BE2C (cell line): ENCODE results near the gene MACC1.

Experiments used
- DNase-seq: peaks from one replicate; pipeline ENCODE4 v3.0.0-alpha.2; 2020
- H3K27me3 ChIP-seq: fragments of 250-450 bp; sonication (Bioruptor Pico); 2 replicates; pipeline ENCODE4 v1.5.1; 2020; ENCODE audit warnings: mild to moderate bottlenecking
- H3K36me3 ChIP-seq: fragments of 250-450 bp; sonication (Bioruptor Pico); 2 replicates; pipeline ENCODE4 v1.5.1; 2020; ENCODE audit warnings: mild to moderate bottlenecking
- H3K4me1 ChIP-seq: fragments of 250-450 bp; sonication (Bioruptor Pico); 2 replicates; pipeline ENCODE4 v1.5.1; 2020
- H3K4me3 ChIP-seq: 2 replicates; pipeline ENCODE4 v1.5.1; 2011; ENCODE audit warnings: low read depth, low read length
- H3K9me3 ChIP-seq: fragments of 250-450 bp; sonication (Bioruptor Pico); 2 replicates; pipeline ENCODE4 v1.5.1; 2020
- CTCF ChIP-seq: IDR thresholded peaks from 2 replicates; pipeline ENCODE4 v1.5.1; 2012; ENCODE audit warnings: mild to moderate bottlenecking, low read depth, low read length

Gene MACC1

DNA sequence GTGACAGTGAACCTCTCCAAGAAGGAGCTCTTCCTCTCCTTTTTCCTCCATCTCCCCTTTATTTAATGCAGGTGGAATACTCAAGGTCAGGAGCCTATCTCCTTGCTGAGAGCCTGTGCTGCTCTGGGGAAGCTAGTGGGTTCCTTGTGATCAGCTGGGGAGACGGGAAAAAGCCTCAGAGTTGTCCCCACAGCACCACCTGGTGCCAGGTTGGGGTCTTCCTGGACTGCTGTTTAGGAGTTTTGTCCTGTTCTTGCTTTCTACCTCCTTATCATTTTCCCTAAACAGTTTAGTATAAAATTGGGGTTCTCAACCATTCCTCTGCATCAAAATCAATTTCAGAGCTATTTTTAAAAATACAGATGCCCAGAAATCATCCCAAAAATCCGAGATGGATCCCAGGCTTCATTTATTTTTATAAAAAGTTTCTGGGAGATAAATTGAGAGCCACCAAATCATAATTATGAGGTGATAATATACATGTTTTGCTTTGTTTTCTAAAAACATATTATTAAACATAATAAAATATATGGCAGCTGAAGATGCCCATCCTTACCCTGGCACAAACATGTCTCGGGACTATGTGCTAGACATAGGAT lies 44.3 kb downstream of the MACC1 start:
- H3K4me3 ChIP-seq: no peak overlapping the region
- H3K4me1 ChIP-seq: no peaks in the 10 kb centered on the region; the same call in 1 of the 2 replicates
- H3K27me3 ChIP-seq: no peaks in the 10 kb centered on the region
- H3K9me3 ChIP-seq: no peaks in the 10 kb centered on the region
- H3K36me3 ChIP-seq: no peaks in the 10 kb centered on the region
- TF ChIP-seq CTCF: peak; percentile 93
- peak; percentile 77 for DNase-seq

DNA sequence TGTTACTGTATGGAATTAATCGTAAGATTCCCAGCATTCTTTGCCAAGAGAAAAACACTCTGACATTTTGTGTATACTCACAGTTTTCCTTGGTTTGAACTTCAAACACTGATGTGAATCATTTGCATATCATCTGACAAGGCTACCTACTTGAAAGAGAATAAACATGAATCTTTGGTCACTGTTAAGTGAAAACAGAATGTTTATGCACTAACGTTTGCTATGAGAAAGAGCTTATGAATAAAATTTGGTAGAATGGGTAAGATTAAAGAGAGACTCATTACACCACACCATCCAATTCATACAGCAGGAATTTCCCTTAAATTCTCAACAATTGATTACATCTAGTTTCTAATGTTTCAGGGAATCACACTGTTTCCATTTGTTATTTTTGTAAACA lies 46.6 kb downstream of the MACC1 start:
- Histone ChIP-seq H3K4me1 (no peaks in the 10 kb centered on the region), H3K9me3 (no peaks in the 10 kb centered on the region), H3K27me3 (no peaks in the 10 kb centered on the region), H3K36me3 (no peaks in the 10 kb centered on the region), H3K4me3 (no peak overlapping the region)
- DNase-seq: no peak
- TF ChIP-seq CTCF: no peak

DNA sequence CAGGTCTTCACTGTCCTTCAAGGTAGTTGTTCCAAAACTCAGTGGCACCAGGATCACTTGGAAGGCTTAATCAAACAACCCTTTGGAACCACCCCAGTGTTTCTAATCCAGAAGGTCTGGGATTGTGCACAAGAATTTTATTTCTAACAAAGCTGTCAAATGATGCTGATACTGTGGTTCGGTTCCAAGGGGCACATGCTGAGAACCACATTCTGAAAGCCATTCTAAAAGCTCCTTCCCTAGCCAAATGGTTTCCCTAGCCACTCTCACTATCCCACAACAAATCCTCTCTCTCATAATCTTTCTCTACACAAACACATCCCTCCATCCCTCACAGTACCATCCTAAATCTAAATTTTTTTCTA lies 52.1 kb downstream of the MACC1 start:
- no peaks in the 10 kb centered on the region for H3K9me3 ChIP-seq
- no peaks in the 10 kb centered on the region for H3K36me3 ChIP-seq
- no peak for TF ChIP-seq CTCF
- DNase-seq: no peak
- no peaks in the 10 kb centered on the region for H3K27me3 ChIP-seq
- no peak overlapping the region for H3K4me3 ChIP-seq
- H3K4me1 ChIP-seq: no peaks in the 10 kb centered on the region

DNA sequence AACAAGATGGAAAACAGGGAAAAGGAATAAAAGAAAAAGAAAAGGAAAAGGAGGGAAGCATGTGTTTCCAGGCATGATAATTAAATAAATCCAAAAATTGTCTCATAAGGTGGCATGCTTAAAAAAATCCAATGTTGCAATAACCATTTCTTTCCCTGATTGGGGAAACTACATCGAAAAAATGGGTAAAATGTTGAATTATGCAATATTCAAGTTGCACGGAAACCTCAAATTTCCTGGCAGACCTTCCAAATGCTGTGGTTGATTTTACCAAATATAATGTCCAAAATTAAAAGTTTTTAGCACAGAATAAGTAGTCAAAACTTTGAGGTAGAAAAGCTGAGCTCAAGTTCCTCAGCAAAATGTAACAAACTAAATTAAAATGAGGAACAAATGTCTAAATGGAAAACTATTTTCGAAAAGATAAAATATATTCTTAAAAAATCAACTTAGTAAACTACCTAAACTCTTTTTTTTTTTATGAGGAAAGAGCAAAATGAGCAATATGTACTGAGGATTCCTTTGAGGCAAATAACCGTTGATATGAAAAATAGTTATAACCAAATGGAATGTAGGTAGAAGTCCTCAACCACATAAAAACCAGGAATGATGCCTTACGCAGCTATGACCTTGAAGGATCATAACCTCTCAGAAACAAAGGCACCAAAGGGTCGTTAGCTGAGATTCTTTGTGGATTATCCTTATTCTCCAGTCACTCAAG lies 52.6 kb downstream of the MACC1 start:
- no peak for TF ChIP-seq CTCF
- H3K4me3 ChIP-seq: no peak overlapping the region
- no peak for DNase-seq
- no peaks in the 10 kb centered on the region for H3K36me3 ChIP-seq
- H3K4me1 ChIP-seq: no peaks in the 10 kb centered on the region
- H3K9me3 ChIP-seq: no peaks in the 10 kb centered on the region
- H3K27me3 ChIP-seq: no peaks in the 10 kb centered on the region

DNA sequence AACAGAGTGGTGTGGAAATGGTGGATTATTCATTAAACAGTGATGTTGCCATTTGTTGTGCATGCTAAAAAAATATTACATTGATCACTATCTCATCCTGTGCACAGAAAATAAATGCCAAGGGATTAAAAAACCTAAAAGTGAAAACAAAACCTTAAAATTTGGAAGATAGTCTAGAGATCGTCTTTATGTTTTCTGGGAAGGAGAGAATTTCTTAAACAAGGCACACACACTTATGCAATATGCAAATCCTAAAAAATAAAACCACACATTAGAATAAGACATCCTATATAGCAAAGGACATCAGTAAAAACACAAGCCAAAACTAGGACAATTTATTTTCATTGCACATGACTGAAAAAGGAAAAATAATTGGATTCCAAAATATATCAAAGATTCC lies 54.5 kb downstream of the MACC1 start:
- Histone ChIP-seq H3K9me3 (no peaks in the 10 kb centered on the region), H3K36me3 (no peaks in the 10 kb centered on the region), H3K4me3 (no peak overlapping the region), H3K27me3 (no peaks in the 10 kb centered on the region), H3K4me1 (no peaks in the 10 kb centered on the region)
- no peak for DNase-seq
- TF ChIP-seq CTCF: no peak

DNA sequence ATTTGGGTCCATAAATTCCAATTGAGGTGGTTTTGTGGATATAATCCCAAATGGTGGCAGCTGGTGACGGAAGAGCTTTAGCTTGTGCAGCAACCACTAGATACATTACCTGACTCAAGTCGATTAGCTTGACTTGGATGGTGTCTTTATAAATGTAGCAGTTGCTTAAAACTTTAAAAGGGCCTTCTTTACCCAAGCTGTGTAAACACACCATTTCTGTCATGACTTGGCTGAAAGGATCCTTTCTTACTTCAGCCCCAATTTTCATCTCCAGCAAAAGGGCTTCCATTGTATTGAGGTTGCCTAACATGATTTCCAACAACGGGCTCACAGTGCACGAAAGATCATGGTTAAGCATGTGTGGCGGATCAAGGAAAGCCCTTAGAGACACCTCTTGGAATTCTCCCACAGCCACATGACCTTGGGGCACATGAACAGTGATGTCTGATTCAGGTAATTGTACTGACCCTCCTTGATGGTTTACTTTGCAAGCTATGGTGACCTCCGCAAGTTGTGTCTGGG lies 57.9 kb downstream of the MACC1 start:
- no peaks in the 10 kb centered on the region for H3K36me3 ChIP-seq
- H3K4me1 ChIP-seq: no peaks in the 10 kb centered on the region
- H3K27me3 ChIP-seq: no peaks in the 10 kb centered on the region
- no peak for DNase-seq
- H3K9me3 ChIP-seq: no peaks in the 10 kb centered on the region
- no peak for TF ChIP-seq CTCF
- no peak overlapping the region for H3K4me3 ChIP-seq
